GM18909 (cell line): ENCODE results near the gene PIAS1.
"Not testable (repeated sequence)": the region's sequence is repeated elsewhere in the genome, so short reads cannot be mapped to it uniquely, and the experiment has no call there.

ENCODE experiments used
- ATAC-seq: cut with Tn5 transposase; IDR thresholded peaks from one replicate; pipeline ENCODE4 v1.9.1; 2021; ENCODE audit warnings: mild to moderate bottlenecking; ENCODE audit not compliant: unreplicated experiment, poor library complexity

PIAS1 gene

GRCh38 chr15:68053701-68054627, at the start of gene PIAS1:
PIAS1 (plus strand) TSS chr15:68054315; CDS start chr15:68054327, 12 bp downstream.
- ATAC-seq = peak; percentile 86

GRCh38 chr15:68007642-68008041, 46.5 kb upstream of the PIAS1 start:
- not testable (repeated sequence) for ATAC-seq

- ATAC-seq = no peak
These were observed 43.6 kb upstream of the PIAS1 start for GRCh38 chr15:68010361-68011153.

- no peak for ATAC-seq
These were observed 41.2 kb upstream of the PIAS1 start for GRCh38 chr15:68012911-68013310.

- no peak for ATAC-seq
These were observed 39.9 kb upstream of the PIAS1 start for GRCh38 chr15:68014219-68014618.

GRCh38 chr15:68015244-68015643, 38.9 kb upstream of the PIAS1 start:
- ATAC-seq = no peak

- ATAC-seq = no peak
These were observed 36.9 kb upstream of the PIAS1 start for GRCh38 chr15:68017201-68017600.

GRCh38 chr15:68018797-68019444, 35.2 kb upstream of the PIAS1 start:
- no peak for ATAC-seq

- ATAC-seq = no peak
These were observed 34.1 kb upstream of the PIAS1 start for GRCh38 chr15:68019814-68020525.

GRCh38 chr15:68020685-68021084, 33.4 kb upstream of the PIAS1 start:
- ATAC-seq = no peak

- ATAC-seq = no peak
These were observed 32.1 kb upstream of the PIAS1 start for GRCh38 chr15:68022061-68022460.

- no peak for ATAC-seq
These were observed 30.6 kb upstream of the PIAS1 start for GRCh38 chr15:68023307-68024101.

- no peak for ATAC-seq
These were observed 28.2 kb upstream of the PIAS1 start for GRCh38 chr15:68025835-68026424.

GRCh38 chr15:68027388-68027787, 26.7 kb upstream of the PIAS1 start:
- no peak for ATAC-seq

- ATAC-seq = no peak
These were observed 25.8 kb upstream of the PIAS1 start for GRCh38 chr15:68028137-68028887.

- ATAC-seq = no peak
These were observed 25.3 kb upstream of the PIAS1 start for GRCh38 chr15:68028888-68029207.

- ATAC-seq = no peak
These were observed 24.2 kb upstream of the PIAS1 start for GRCh38 chr15:68029959-68030358.

GRCh38 chr15:68031404-68031803, 22.7 kb upstream of the PIAS1 start:
- no peak for ATAC-seq
